Activated CD8-positive, alpha-beta memory T cell treated with anti-CD3 and anti-CD28 coated beads for 1 hour (primary cell): ENCODE measurements around the gene KCNK13.
"Not testable (repeated sequence)": the region's sequence is repeated elsewhere in the genome, so short reads cannot be mapped to it uniquely, and the experiment has no call there.

Experiments
- DNase-seq, 2 donors: peaks; one replicate each; pipeline ENCODE4 v3.0.0-alpha.2; 2020; ENCODE audit warnings: low read depth in 1 of 2; ENCODE audit errors: extremely low read depth in 1 of 2

The KCNK13 gene

GRCh38 chr14:90060312-90060964 is 1.4 kb upstream of the KCNK13 start:
- peak in 1 of 2 donors; percentile 13 for DNase-seq

- no peak for DNase-seq
Measured at GRCh38 chr14:90060965-90061684, 669 bp upstream of the KCNK13 start.

GRCh38 chr14:90062127-90062794 is 467 bp downstream of the KCNK13 start:
- DNase-seq: no peak

GRCh38 chr14:90062822-90063539 is 1.2 kb downstream of the KCNK13 start:
- no peak for DNase-seq

- DNase-seq: no peak
Measured at GRCh38 chr14:90072350-90072749, 10.6 kb downstream of the KCNK13 start.

- no peak for DNase-seq
Measured at GRCh38 chr14:90079576-90079975, 17.8 kb downstream of the KCNK13 start.

GRCh38 chr14:90087433-90087832 is 25.6 kb downstream of the KCNK13 start:
- no peak for DNase-seq

- DNase-seq: no peak
Measured at GRCh38 chr14:90088176-90088575, 26.4 kb downstream of the KCNK13 start.

- not testable (repeated sequence) for DNase-seq
Measured at GRCh38 chr14:90089486-90089885, 27.7 kb downstream of the KCNK13 start.

GRCh38 chr14:90091393-90091792 is 29.6 kb downstream of the KCNK13 start:
- DNase-seq: no peak

GRCh38 chr14:90093942-90094595 is 32.3 kb downstream of the KCNK13 start:
- DNase-seq: no peak

- no peak for DNase-seq
Measured at GRCh38 chr14:90095096-90095495, 33.3 kb downstream of the KCNK13 start.

- DNase-seq: no peak
Measured at GRCh38 chr14:90096566-90096965, 34.8 kb downstream of the KCNK13 start.

- DNase-seq: no peak
Measured at GRCh38 chr14:90103808-90104207, 42.0 kb downstream of the KCNK13 start.

- no peak for DNase-seq
Measured at GRCh38 chr14:90105756-90106155, 44.0 kb downstream of the KCNK13 start.

GRCh38 chr14:90107789-90108188 is 46.0 kb downstream of the KCNK13 start:
- no peak for DNase-seq

- no peak for DNase-seq
Measured at GRCh38 chr14:90109858-90110257, 48.1 kb downstream of the KCNK13 start.

GRCh38 chr14:90111895-90112534 is 50.2 kb downstream of the KCNK13 start:
- DNase-seq: no peak

GRCh38 chr14:90114554-90114953 is 52.8 kb downstream of the KCNK13 start:
- no peak for DNase-seq

GRCh38 chr14:90115780-90116179 is 54.0 kb downstream of the KCNK13 start:
- no peak for DNase-seq
